ENCODE data around the gene WDFY2. TPM values are rescaled to one million over a fixed set of nuclear protein-coding genes. Genes with fewer than 3 reads are reported as not detected.

The WDFY2 gene
- total and polyA plus RNA-seq, 2 experiments from 2014 or later, result 11.4 to 24.0 TPM

DNA sequence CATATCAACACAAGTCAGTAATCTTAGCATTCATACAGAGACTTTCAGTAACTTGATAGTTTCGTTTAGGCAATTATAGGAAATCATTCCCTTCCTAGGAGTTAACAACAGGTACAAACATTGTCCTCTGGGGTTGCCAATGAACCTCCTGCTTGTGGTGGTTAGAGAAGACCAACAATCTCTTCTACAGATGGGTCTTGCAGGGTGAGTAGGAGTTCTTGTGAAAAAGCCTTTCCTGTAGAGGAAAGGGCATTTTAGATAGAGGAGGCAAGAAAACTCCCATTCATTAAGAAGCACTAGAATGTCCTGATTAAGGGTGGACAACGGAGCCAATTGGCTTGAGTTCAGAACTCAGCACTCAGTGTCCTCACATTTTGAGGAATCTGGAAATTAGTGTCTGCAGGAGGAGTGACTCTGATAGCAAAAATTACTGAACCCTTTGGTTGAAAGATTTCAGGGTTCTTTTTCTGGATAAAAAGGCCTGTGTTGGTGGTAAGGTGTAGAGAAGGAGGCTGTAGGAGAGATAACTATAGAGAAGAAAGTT, 4.2 kb downstream of the WDFY2 start:
- H3K27ac Mint-ChIP-seq, result peak overlapping the region; percentile 91
- H3K4me2 ChIP-seq, result peak overlapping the region; percentile 86

DNA sequence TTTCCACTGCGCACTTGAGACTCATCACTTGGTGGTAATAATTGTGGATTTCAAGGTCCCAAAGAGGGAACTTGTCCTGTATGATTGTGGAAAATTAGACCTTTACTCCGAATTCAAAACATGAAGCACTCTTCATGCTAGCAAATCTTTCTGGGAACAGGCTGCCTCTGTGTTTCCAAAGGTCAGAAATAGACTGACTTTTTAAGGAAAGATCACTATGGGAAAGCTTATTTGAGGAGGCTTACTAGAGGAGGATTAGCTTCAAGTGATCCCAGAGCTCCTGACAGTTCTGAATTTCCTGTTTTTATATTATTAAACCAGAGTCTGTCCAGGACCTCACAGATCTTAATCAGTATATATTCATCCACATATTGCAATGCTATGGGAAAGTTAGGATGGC, 5.5 kb downstream of the WDFY2 start:
- Mint-ChIP-seq H3K27ac (peak overlapping the region; percentile 91), H3K4me1 (peaks cover 70% of the 10 kb centered on the region), H3K36me3 (ENCODE audit: low read depth) (peaks cover 2% of the 10 kb centered on the region; the same call in 1 of the 3 replicates), H3K4me3 (peak overlapping the region; percentile 21; the same call in 2 of the 3 replicates), H3K27me3 (ENCODE audit: insufficient read depth, low read depth, poor library complexity) (peaks cover 2% of the 10 kb centered on the region), H3K9me3 (no peaks in the 10 kb centered on the region)
- Histone ChIP-seq H3K79me2 (replicated peaks; ENCODE audit: insufficient read depth) (peaks cover 98% of the 10 kb centered on the region), H2AFZ (no peak overlapping the region), H3F3A (replicated peaks; ENCODE audit: low read depth) (no peaks in the 10 kb centered on the region; the same call in 1 of the 2 replicates), H3K36me3 (ENCODE audit: insufficient read depth) (no peaks in the 10 kb centered on the region), H3K4me3 (no peak overlapping the region), H3K4me2 (peak overlapping the region; percentile 86), H3K9me2 (ENCODE audit: insufficient read depth) (no peaks in the 10 kb centered on the region), H3K4me1 (ENCODE audit: insufficient read depth) (peaks cover 74% of the 10 kb centered on the region), H3K27me3 (ENCODE audit: insufficient read depth) (no peaks in the 10 kb centered on the region), H4K20me1 (replicated peaks; ENCODE audit: insufficient read depth) (peaks cover 4% of the 10 kb centered on the region; the same call in 1 of the 2 replicates), H3K27ac (ENCODE audit: low read depth) (no peak overlapping the region)
- no peak for ATAC-seq
- no peak for DNase-seq (ENCODE audit: low spot score)
- TF ChIP-seq, protein P1, sequence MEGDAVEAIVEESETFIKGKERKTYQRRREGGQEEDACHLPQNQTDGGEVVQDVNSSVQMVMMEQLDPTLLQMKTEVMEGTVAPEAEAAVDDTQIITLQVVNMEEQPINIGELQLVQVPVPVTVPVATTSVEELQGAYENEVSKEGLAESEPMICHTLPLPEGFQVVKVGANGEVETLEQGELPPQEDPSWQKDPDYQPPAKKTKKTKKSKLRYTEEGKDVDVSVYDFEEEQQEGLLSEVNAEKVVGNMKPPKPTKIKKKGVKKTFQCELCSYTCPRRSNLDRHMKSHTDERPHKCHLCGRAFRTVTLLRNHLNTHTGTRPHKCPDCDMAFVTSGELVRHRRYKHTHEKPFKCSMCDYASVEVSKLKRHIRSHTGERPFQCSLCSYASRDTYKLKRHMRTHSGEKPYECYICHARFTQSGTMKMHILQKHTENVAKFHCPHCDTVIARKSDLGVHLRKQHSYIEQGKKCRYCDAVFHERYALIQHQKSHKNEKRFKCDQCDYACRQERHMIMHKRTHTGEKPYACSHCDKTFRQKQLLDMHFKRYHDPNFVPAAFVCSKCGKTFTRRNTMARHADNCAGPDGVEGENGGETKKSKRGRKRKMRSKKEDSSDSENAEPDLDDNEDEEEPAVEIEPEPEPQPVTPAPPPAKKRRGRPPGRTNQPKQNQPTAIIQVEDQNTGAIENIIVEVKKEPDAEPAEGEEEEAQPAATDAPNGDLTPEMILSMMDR (conservative IDR thresholded peaks at IDR 0.05; ENCODE audit: low read depth in 2 of 2), result no peak
- TF ChIP-seq, protein P2, sequence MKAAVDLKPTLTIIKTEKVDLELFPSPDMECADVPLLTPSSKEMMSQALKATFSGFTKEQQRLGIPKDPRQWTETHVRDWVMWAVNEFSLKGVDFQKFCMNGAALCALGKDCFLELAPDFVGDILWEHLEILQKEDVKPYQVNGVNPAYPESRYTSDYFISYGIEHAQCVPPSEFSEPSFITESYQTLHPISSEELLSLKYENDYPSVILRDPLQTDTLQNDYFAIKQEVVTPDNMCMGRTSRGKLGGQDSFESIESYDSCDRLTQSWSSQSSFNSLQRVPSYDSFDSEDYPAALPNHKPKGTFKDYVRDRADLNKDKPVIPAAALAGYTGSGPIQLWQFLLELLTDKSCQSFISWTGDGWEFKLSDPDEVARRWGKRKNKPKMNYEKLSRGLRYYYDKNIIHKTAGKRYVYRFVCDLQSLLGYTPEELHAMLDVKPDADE (IDR thresholded peaks at IDR 0.05), result no peak
- TF ChIP-seq NANOG (IDR thresholded peaks at IDR 0.05; ENCODE audit: borderline replicate concordance), result no peak
- TF ChIP-seq ZNF331 (CRISPR knock-in tag; IDR thresholded peaks at IDR 0.05; ENCODE audit: low read depth), result no peak
- TF ChIP-seq, protein P3, sequence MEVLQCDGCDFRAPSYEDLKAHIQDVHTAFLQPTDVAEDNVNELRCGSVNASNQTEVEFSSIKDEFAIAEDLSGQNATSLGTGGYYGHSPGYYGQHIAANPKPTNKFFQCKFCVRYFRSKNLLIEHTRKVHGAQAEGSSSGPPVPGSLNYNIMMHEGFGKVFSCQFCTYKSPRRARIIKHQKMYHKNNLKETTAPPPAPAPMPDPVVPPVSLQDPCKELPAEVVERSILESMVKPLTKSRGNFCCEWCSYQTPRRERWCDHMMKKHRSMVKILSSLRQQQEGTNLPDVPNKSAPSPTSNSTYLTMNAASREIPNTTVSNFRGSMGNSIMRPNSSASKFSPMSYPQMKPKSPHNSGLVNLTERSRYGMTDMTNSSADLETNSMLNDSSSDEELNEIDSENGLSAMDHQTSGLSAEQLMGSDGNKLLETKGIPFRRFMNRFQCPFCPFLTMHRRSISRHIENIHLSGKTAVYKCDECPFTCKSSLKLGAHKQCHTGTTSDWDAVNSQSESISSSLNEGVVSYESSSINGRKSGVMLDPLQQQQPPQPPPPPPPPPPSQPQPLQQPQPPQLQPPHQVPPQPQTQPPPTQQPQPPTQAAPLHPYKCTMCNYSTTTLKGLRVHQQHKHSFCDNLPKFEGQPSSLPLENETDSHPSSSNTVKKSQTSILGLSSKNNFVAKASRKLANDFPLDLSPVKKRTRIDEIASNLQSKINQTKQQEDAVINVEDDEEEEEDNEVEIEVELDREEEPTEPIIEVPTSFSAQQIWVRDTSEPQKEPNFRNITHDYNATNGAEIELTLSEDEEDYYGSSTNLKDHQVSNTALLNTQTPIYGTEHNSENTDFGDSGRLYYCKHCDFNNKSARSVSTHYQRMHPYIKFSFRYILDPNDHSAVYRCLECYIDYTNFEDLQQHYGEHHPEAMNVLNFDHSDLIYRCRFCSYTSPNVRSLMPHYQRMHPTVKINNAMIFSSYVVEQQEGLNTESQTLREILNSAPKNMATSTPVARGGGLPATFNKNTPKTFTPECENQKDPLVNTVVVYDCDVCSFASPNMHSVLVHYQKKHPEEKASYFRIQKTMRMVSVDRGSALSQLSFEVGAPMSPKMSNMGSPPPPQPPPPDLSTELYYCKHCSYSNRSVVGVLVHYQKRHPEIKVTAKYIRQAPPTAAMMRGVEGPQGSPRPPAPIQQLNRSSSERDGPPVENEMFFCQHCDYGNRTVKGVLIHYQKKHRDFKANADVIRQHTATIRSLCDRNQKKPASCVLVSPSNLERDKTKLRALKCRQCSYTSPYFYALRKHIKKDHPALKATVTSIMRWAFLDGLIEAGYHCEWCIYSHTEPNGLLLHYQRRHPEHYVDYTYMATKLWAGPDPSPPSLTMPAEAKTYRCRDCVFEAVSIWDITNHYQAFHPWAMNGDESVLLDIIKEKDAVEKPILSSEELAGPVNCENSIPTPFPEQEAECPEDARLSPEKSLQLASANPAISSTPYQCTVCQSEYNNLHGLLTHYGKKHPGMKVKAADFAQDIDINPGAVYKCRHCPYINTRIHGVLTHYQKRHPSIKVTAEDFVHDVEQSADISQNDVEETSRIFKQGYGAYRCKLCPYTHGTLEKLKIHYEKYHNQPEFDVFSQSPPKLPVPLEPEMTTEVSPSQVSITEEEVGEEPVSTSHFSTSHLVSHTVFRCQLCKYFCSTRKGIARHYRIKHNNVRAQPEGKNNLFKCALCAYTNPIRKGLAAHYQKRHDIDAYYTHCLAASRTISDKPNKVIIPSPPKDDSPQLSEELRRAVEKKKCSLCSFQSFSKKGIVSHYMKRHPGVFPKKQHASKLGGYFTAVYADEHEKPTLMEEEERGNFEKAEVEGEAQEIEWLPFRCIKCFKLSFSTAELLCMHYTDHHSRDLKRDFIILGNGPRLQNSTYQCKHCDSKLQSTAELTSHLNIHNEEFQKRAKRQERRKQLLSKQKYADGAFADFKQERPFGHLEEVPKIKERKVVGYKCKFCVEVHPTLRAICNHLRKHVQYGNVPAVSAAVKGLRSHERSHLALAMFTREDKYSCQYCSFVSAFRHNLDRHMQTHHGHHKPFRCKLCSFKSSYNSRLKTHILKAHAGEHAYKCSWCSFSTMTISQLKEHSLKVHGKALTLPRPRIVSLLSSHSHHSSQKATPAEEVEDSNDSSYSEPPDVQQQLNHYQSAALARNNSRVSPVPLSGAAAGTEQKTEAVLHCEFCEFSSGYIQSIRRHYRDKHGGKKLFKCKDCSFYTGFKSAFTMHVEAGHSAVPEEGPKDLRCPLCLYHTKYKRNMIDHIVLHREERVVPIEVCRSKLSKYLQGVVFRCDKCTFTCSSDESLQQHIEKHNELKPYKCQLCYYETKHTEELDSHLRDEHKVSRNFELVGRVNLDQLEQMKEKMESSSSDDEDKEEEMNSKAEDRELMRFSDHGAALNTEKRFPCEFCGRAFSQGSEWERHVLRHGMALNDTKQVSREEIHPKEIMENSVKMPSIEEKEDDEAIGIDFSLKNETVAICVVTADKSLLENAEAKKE (CRISPR knock-in tag; IDR thresholded peaks at IDR 0.05), result no peak

More for the DNA sequence above, 4.2 kb downstream of the WDFY2 start:
- no peak for DNase-seq (ENCODE audit: low spot score)
- peaks cover 2% of the 10 kb centered on the region; the same call in 1 of the 3 replicates for H3K36me3 Mint-ChIP-seq (ENCODE audit: low read depth)
- H3K36me3 ChIP-seq (ENCODE audit: insufficient read depth), result no peaks in the 10 kb centered on the region
- peak overlapping the region; percentile 14; the same call in 1 of the 2 replicates for H3K4me3 ChIP-seq
- H4K20me1 ChIP-seq (replicated peaks; ENCODE audit: insufficient read depth), result peaks cover 4% of the 10 kb centered on the region; the same call in 1 of the 2 replicates
- peaks cover 66% of the 10 kb centered on the region for H3K4me1 ChIP-seq (ENCODE audit: insufficient read depth)
- H3K9me3 Mint-ChIP-seq, result no peaks in the 10 kb centered on the region
- peak overlapping the region; percentile 44 for H3K4me3 Mint-ChIP-seq
- H3F3A ChIP-seq (replicated peaks; ENCODE audit: low read depth), result no peaks in the 10 kb centered on the region; the same call in 1 of the 2 replicates
- no peaks in the 10 kb centered on the region for H3K27me3 ChIP-seq (ENCODE audit: insufficient read depth)
- no peak for ATAC-seq
- peak overlapping the region; percentile 89 for H3K27ac ChIP-seq (ENCODE audit: low read depth)
- peaks cover 85% of the 10 kb centered on the region for H3K79me2 ChIP-seq (replicated peaks; ENCODE audit: insufficient read depth)
- peaks cover 4% of the 10 kb centered on the region for H3K27me3 Mint-ChIP-seq (ENCODE audit: insufficient read depth, low read depth, poor library complexity)
- H3K9me2 ChIP-seq (ENCODE audit: insufficient read depth), result no peaks in the 10 kb centered on the region
- TF ChIP-seq, protein P4, sequence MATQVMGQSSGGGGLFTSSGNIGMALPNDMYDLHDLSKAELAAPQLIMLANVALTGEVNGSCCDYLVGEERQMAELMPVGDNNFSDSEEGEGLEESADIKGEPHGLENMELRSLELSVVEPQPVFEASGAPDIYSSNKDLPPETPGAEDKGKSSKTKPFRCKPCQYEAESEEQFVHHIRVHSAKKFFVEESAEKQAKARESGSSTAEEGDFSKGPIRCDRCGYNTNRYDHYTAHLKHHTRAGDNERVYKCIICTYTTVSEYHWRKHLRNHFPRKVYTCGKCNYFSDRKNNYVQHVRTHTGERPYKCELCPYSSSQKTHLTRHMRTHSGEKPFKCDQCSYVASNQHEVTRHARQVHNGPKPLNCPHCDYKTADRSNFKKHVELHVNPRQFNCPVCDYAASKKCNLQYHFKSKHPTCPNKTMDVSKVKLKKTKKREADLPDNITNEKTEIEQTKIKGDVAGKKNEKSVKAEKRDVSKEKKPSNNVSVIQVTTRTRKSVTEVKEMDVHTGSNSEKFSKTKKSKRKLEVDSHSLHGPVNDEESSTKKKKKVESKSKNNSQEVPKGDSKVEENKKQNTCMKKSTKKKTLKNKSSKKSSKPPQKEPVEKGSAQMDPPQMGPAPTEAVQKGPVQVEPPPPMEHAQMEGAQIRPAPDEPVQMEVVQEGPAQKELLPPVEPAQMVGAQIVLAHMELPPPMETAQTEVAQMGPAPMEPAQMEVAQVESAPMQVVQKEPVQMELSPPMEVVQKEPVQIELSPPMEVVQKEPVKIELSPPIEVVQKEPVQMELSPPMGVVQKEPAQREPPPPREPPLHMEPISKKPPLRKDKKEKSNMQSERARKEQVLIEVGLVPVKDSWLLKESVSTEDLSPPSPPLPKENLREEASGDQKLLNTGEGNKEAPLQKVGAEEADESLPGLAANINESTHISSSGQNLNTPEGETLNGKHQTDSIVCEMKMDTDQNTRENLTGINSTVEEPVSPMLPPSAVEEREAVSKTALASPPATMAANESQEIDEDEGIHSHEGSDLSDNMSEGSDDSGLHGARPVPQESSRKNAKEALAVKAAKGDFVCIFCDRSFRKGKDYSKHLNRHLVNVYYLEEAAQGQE (IDR thresholded peaks at IDR 0.05; ENCODE audit: unreplicated experiment), result no peak
- H3K4me1 Mint-ChIP-seq, result peaks cover 61% of the 10 kb centered on the region
- no peak overlapping the region for H2AFZ ChIP-seq
